Measurements from ENCODE around the gene PITPNM3. TPM values are rescaled to one million over a fixed set of nuclear protein-coding genes. Genes with fewer than 3 reads are reported as not detected.

The PITPNM3 gene
- total RNA-seq, 2 donors from 2014 or later: 11.3 to 18.2 TPM

- Histone ChIP-seq H3K27me3 (no peaks in the 10 kb centered on the region), H3K27ac (no peak overlapping the region), H3K4me1 (no peaks in the 10 kb centered on the region), H3K9me3 (no peaks in the 10 kb centered on the region), H3K36me3 (no peaks in the 10 kb centered on the region), H3K4me3 (no peak overlapping the region), H3K9ac (ENCODE audit: low read depth in 2 of 2, low read length in 2 of 2) (no peak overlapping the region)
- no peak for DNase-seq
- TF ChIP-seq CTCF (IDR thresholded peaks at IDR 0.05): no peak
- intact Hi-C loops (cut with DNase I): no loop called here
These were observed 60.3 kb downstream of the PITPNM3 start for GRCh38 chr17:6496116-6496481.

- Histone ChIP-seq H3K9ac (ENCODE audit: low read depth in 2 of 2, low read length in 2 of 2) (no peak overlapping the region), H3K36me3 (no peaks in the 10 kb centered on the region), H3K4me3 (no peak overlapping the region), H3K4me1 (no peaks in the 10 kb centered on the region), H3K9me3 (no peaks in the 10 kb centered on the region), H3K27ac (no peak overlapping the region), H3K27me3 (no peaks in the 10 kb centered on the region)
- intact Hi-C loops (cut with DNase I): no loop called here
- no peak for TF ChIP-seq CTCF (IDR thresholded peaks at IDR 0.05)
- DNase-seq: no peak
These were observed 60.8 kb downstream of the PITPNM3 start for GRCh38 chr17:6495450-6496115.

GRCh38 chr17:6494239-6494941 lies 62.0 kb downstream of the PITPNM3 start:
- no peak for TF ChIP-seq CTCF (IDR thresholded peaks at IDR 0.05)
- no peak overlapping the region for H3K27ac ChIP-seq

GRCh38 chr17:6492892-6493674 lies 63.3 kb downstream of the PITPNM3 start:
- Histone ChIP-seq H3K36me3 (no peaks in the 10 kb centered on the region), H3K27ac (no peak overlapping the region), H3K9ac (ENCODE audit: low read depth in 2 of 2, low read length in 2 of 2) (no peak overlapping the region), H3K4me3 (no peak overlapping the region), H3K27me3 (no peaks in the 10 kb centered on the region), H3K9me3 (no peaks in the 10 kb centered on the region), H3K4me1 (no peaks in the 10 kb centered on the region)
- no peak for DNase-seq
- intact Hi-C loops (cut with DNase I): no loop called here
- TF ChIP-seq CTCF (IDR thresholded peaks at IDR 0.05): no peak

More at GRCh38 chr17:6494239-6494941, 62.0 kb downstream of the PITPNM3 start:
- Histone ChIP-seq H3K27me3 (no peaks in the 10 kb centered on the region), H3K36me3 (no peaks in the 10 kb centered on the region), H3K4me3 (no peak overlapping the region), H3K9ac (ENCODE audit: low read depth in 2 of 2, low read length in 2 of 2) (no peak overlapping the region), H3K9me3 (no peaks in the 10 kb centered on the region), H3K4me1 (no peaks in the 10 kb centered on the region)
- peak; percentile 41 for DNase-seq
- intact Hi-C loops (cut with DNase I): no loop called here

GRCh38 chr17:6491071-6491700 lies 65.2 kb downstream of the PITPNM3 start:
- intact Hi-C loops (cut with DNase I): no loop called here
- DNase-seq: no peak

More at GRCh38 chr17:6491071-6491700, 65.2 kb downstream of the PITPNM3 start:
- Histone ChIP-seq H3K9ac (ENCODE audit: low read depth in 2 of 2, low read length in 2 of 2) (no peak overlapping the region), H3K27ac (no peak overlapping the region), H3K36me3 (no peaks in the 10 kb centered on the region), H3K4me1 (no peaks in the 10 kb centered on the region), H3K9me3 (no peaks in the 10 kb centered on the region), H3K27me3 (no peaks in the 10 kb centered on the region), H3K4me3 (no peak overlapping the region)
- TF ChIP-seq CTCF (IDR thresholded peaks at IDR 0.05): no peak

All from colonic mucosa (tissue), 4 donors.